Mucosa of stomach (tissue), 1 donor: ENCODE data around the gene CEP295NL.

Experiments used
- H3K27me3 ChIP-seq: one replicate; pipeline ENCODE4 v1.7.0; 2013; ENCODE audit warnings: mild to moderate bottlenecking, low read length; ENCODE audit not compliant: control insufficient read depth, insufficient read depth
- H3K36me3 ChIP-seq: one replicate; pipeline ENCODE4 v1.7.0; 2013; ENCODE audit warnings: low read length; ENCODE audit not compliant: control insufficient read depth, insufficient read depth
- H3K4me1 ChIP-seq: one replicate; pipeline ENCODE4 v1.7.0; 2013; ENCODE audit warnings: mild to moderate bottlenecking, low read length; ENCODE audit not compliant: control insufficient read depth, insufficient read depth
- H3K4me3 ChIP-seq: one replicate; pipeline ENCODE4 v1.7.0; 2013; ENCODE audit warnings: low read length
- H3K9ac ChIP-seq: one replicate; pipeline ENCODE4 v1.7.0; 2013; ENCODE audit warnings: mild to moderate bottlenecking, low read length, moderate library complexity
- H3K9me3 ChIP-seq: one replicate; pipeline ENCODE4 v1.7.0; 2013; ENCODE audit warnings: mild to moderate bottlenecking, low read length, moderate library complexity; ENCODE audit not compliant: control insufficient read depth
- donor health status: Pancreatic carcinoma.

CEP295NL gene

DNA sequence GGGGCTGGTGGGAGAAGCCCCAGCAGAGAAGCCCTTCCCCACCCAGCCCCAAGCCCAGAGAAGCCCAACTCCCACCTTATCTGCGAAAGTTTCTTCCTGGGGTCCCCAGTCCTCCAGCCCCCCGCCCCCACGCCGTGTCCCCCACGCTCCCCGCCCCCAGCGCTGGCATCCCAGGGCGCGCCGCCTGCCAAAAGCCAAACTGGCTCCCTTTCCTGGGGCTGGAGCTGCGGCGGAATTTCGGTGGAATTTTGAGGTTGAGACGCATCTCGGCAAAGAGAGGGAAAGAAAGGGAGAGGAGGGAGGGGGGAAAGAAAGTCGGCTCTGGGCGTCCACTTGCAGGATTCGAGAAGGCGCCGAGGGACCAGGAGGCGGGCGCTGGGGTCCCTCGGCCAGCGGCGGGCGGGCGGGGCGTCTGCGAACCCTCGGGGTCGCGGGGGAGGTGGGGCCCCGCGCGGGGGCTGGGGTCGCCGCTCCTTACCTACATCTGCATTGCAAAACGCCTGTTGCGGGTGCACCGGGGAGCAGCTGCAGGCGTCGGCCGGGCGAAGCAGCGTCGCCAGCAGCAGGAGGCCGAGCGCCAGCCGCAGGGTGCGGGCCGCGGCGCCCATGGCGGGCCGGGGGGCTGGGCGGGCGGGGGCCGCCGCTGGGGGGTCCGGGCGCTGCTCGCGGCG lies 21.6 kb upstream of the CEP295NL start:
- Histone ChIP-seq H3K9ac (peak overlapping the region; percentile 80), H3K4me1 (peaks cover 10% of the 10 kb centered on the region)

DNA sequence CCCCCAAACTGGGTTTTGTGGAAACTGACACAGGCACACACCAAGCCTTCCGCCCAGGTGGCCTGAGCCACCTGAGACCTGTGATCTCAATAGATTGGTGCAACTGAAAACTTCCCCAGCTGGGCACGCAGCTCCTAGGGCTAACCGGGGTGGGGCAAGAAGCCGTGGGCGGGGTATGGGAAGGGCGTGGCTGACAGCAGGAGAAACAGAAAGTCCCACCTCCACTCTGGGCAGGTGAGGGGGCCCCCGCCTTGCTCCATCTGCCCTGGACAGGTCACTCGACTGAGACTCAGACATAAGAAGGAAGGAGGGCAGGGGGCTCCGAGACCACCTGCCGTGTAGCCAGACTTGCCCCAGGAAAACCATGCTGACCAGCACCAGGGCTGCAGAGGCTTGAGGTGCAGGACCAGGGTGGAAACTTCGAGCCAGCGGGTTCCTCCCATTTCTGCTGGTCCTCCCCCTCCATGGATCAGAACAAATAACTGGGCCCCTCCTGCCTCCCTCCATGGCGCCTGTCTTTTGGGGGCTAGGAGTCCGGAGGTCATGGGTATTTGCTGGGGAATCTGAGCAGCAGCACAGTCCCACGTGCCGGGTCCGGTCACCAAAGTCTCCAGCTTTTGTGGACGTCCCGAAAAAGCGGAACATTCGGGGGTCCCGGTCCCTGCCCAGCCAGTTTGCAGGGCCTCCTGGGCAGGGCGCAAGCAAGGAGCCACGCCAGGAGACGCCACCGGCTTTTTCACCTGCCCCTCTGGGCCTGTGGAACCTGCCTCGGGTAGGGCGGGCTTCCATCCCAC lies 20.9 kb upstream of the CEP295NL start:
- no peaks in the 10 kb centered on the region for H3K9me3 ChIP-seq
- no peaks in the 10 kb centered on the region for H3K36me3 ChIP-seq
- peak overlapping the region; percentile 80 for H3K9ac ChIP-seq
- no peaks in the 10 kb centered on the region for H3K27me3 ChIP-seq
- H3K4me3 ChIP-seq: peak overlapping the region; percentile 74
- H3K4me1 ChIP-seq: peaks cover 10% of the 10 kb centered on the region

More for the DNA sequence above, 21.6 kb upstream of the CEP295NL start:
- H3K27me3 ChIP-seq: no peaks in the 10 kb centered on the region
- no peaks in the 10 kb centered on the region for H3K36me3 ChIP-seq
- no peaks in the 10 kb centered on the region for H3K9me3 ChIP-seq
- peak overlapping the region; percentile 74 for H3K4me3 ChIP-seq

DNA sequence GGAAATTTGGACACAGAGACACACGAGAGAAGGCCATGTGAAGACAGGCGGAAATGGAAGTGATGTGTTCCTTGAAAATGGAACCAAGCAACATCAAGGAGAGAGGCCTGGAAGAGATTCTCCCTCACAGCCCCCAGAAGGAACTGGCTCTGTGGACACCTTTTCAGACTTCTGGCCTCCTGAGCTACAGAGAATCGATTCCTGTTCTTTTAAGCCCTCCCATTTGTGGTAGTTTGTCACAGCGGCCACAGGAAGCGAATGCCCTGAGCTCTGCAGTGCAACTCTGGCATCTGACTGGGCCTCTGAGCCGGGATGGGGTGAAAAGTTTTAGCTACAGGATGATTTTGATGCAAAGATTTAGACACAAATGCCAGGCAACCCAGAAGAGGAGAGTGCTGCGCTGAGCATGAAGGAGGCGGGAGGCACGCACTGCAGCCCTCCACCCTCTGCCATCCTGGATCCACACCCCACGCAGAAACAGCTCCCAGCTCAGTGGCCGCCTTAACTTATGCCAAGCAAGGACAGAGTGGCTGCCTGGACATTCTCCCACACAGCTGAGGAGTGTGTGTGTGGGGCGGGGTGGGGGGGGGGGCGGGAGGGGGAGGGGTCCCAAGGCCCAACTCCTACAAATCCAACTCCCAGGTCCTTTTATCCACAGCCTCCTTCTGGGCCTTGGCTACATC lies 20.0 kb upstream of the CEP295NL start:
- Histone ChIP-seq H3K4me1 (peaks cover 10% of the 10 kb centered on the region), H3K9me3 (no peaks in the 10 kb centered on the region), H3K4me3 (no peak overlapping the region), H3K36me3 (no peaks in the 10 kb centered on the region), H3K27me3 (no peaks in the 10 kb centered on the region), H3K9ac (peak overlapping the region; percentile 80)

DNA sequence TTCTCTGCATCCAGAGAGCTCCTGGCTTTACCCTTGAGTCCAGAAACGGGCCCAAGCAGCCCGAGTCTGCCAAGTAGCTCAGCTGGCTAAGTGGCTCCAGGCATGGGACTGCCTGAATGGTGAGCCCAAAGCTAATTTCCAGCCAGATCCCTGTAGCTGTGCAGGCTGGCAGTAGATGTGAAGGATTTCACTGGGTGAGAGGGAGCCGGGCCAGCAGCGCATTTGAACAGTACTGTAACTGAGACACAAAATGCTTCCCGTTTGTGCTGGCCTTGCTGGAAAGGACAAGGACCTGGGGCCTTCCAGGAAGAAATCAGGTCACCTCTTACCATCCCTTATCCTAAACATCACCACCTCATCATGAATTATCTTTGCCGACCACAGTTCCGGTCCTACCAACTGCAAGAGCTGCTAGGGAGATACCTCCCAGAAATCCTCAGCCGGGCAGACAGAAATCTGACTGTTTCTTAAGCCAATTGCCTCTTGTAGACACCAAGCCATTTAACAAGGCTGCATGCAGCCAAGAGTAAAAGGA lies 18.5 kb upstream of the CEP295NL start:
- no peaks in the 10 kb centered on the region for H3K9me3 ChIP-seq
- no peak overlapping the region for H3K4me3 ChIP-seq
- H3K36me3 ChIP-seq: no peaks in the 10 kb centered on the region
- H3K9ac ChIP-seq: no peak overlapping the region
- no peaks in the 10 kb centered on the region for H3K27me3 ChIP-seq
- H3K4me1 ChIP-seq: peaks cover 13% of the 10 kb centered on the region

DNA sequence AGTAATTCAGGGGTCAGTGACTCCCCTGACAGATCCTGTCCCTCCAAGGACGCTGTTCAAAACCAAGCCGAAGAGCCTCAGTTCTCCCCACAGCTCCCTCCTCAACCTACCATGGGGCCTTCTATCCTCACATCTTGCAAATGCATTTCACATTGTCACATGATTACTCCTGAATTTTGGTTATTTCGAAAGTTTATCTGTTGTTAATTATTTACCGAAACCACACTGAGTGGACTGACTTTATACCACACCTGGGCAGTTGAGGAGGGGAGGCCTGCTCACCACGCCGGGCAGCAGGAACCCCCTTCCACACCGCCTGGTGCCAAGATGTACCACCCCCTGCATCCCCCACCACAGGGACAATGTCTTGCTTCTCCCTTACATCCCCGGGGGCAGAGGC lies 17.5 kb upstream of the CEP295NL start:
- Histone ChIP-seq H3K9me3 (no peaks in the 10 kb centered on the region), H3K36me3 (no peaks in the 10 kb centered on the region), H3K27me3 (no peaks in the 10 kb centered on the region), H3K9ac (no peak overlapping the region), H3K4me1 (peaks cover 23% of the 10 kb centered on the region), H3K4me3 (no peak overlapping the region)

DNA sequence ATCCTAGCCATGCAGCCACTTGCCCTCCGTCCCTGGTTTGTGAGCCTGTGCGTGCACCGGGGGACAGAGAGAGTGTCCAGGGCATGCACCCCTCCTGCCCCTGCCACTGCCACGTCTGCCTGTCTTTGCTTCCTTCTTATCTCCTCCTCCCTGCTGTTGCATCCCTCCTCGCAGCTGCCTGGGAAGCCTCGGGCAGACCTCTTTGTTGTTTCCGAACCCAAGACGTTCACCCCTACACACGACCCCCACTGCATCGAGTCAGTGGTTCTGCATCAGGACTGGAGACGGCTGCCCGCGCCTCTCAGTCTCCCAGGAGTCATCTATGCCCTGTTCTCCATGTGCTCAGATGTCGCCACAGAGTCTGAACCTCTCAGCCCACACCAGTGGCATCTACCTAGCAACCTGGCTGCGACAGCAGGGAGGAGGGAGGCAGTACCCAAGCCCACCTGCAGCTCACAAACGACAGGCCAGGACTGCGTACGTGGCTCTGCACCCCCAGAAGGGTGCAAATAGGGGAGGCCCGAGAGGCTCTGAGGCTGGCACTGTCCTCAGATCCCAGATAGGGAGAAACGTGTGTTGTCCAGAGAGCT lies 17.0 kb upstream of the CEP295NL start:
- H3K4me1 ChIP-seq: peaks cover 26% of the 10 kb centered on the region
- no peak overlapping the region for H3K9ac ChIP-seq
- H3K36me3 ChIP-seq: no peaks in the 10 kb centered on the region
- H3K27me3 ChIP-seq: no peaks in the 10 kb centered on the region
- no peak overlapping the region for H3K4me3 ChIP-seq
- no peaks in the 10 kb centered on the region for H3K9me3 ChIP-seq

DNA sequence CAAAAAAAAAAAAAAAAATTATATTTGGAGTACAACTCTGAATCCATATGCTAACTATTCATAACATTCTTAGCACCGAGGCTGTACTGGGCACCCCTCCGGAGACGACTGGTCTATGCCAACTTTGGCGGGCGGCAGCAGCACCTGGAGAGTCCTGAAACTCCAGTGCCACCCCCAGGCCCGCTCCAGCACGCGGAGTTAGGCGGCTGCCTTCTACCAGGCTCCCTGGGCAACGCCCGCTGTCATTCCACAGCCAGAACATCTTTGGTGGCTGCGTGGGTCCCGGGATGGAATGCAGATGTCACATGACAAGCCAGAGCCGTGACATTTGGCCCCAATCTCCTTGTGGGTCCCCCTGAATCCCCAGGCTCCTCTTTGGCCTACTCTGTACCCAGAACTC lies 16.0 kb upstream of the CEP295NL start:
- H3K9ac ChIP-seq: no peak overlapping the region
- no peak overlapping the region for H3K4me3 ChIP-seq
- H3K27me3 ChIP-seq: no peaks in the 10 kb centered on the region
- no peaks in the 10 kb centered on the region for H3K9me3 ChIP-seq
- H3K4me1 ChIP-seq: peaks cover 23% of the 10 kb centered on the region
- H3K36me3 ChIP-seq: no peaks in the 10 kb centered on the region

DNA sequence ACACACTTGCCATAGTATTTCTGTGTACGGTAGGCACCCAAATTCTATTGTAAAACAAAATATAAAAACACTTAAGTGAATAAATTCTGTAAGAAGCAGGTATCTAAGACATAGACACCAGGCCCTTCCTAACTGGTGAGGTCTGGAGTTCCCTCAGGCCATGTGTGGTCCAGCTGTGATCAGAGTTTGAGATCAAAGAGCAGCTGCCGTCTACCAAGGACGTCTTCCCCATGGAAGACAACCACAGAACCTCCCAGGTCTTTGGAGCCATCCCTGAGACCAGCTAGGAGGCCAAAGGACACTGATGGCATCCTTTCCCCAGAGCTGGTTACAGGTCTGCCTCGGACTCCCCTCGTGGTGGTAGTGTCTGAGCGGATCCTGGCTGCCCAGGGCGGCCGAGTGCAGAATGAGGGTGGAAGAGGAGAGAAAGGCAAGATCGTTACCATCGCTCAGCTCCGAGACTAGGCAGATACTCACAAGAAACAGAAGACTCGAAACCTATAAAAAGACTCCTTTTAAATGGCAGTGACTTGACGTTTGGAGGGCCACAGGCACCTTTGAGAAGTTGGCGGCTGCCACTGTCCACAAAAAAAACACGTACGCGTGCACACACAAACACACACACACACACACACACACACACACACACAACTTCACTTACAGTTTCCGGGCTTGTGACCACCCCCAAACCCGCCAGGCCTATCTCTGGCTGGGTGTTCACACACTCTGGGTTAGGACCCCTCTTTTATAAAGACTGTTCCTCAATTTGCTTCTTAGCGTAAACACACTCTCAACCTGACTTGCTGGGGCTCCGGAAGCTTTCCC lies 14.7 kb upstream of the CEP295NL start:
- no peak overlapping the region for H3K9ac ChIP-seq
- peaks cover 16% of the 10 kb centered on the region for H3K4me1 ChIP-seq
- no peak overlapping the region for H3K4me3 ChIP-seq
- H3K36me3 ChIP-seq: no peaks in the 10 kb centered on the region
- H3K9me3 ChIP-seq: no peaks in the 10 kb centered on the region
- H3K27me3 ChIP-seq: no peaks in the 10 kb centered on the region

DNA sequence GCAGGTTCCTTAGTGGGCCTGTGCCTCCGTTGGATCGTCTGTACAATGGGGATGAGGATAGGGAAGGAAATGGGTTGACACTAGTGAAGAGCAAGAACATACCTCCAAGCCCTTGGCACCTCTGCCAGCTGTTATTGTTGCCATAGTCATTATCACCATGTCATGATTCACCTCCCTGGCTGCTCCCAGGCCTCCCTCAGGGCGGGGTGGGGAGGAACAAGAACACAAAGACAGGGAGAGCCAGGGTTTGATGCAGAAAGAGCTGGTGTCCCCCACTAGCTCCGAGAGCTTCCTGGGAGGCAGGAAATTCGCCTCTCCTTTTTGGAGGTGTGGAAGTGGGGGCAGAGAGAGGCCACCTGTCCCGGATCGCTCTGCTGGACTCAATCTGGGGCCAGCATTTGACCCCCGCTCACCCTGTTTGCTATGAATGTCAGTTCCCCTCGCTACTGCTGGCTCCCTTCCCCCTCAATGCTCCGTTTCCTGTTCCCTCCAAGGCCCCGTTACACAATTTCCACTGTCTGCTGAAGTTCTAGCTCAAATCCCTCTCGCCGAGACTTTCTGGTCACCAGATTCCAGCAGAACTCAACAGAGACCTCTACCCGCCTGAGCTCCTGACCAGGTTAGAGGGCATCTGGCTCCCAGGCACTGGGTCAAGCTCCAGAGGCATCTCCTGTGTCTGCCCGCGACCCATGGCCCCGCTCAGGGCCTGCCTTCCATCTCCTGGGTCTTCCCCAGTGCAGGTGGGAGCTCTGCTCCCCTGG lies 13.1 kb upstream of the CEP295NL start:
- Histone ChIP-seq H3K4me1 (peaks cover 25% of the 10 kb centered on the region), H3K4me3 (no peak overlapping the region), H3K36me3 (no peaks in the 10 kb centered on the region), H3K27me3 (no peaks in the 10 kb centered on the region), H3K9ac (peak overlapping the region; percentile 39), H3K9me3 (no peaks in the 10 kb centered on the region)

DNA sequence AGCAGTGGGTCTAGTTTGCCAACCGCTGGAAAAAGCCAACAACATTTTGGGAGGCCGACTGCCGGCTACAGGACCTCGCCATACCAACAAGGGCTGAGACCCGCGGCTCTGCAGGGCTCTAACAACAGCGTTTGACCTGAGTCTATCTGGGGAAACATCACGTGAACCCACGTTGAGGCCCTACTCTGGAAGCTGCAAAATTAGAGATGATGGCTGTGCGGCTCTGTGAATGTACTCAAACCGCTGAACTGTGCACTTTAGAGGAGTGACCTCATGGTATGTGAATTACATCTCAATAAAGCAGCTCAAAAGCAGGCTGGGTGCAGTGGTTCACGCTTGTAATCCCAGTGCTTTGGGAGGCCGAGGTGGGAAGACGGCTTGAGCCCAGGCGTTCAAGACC lies 10.1 kb upstream of the CEP295NL start:
- Histone ChIP-seq H3K27me3 (no peaks in the 10 kb centered on the region), H3K4me1 (peaks cover 31% of the 10 kb centered on the region), H3K36me3 (no peaks in the 10 kb centered on the region), H3K4me3 (no peak overlapping the region), H3K9ac (no peak overlapping the region), H3K9me3 (no peaks in the 10 kb centered on the region)

DNA sequence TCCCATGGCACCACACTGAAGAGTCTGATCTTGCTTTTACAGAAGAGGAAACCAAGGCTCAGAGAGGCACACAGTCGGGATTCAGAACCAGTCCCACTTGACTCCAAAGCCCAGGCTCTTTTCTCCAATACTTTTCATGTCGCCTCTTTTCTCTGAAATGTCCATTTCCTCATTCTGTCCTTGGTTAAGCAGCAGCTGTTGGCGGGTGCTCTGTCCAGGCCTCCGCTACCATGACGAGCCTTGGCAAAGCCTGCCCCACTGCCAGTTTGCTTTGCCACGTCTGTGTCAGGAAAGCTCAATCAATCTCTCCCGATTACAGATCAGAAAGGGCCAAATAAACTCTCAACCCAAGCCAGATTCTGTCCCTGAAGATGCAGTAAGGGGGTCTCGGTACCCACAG lies 9.1 kb upstream of the CEP295NL start:
- H3K9me3 ChIP-seq: no peaks in the 10 kb centered on the region
- H3K4me1 ChIP-seq: peaks cover 31% of the 10 kb centered on the region

More for the DNA sequence above, 9.1 kb upstream of the CEP295NL start:
- Histone ChIP-seq H3K27me3 (no peaks in the 10 kb centered on the region), H3K9ac (no peak overlapping the region), H3K4me3 (no peak overlapping the region), H3K36me3 (no peaks in the 10 kb centered on the region)
